HepG2 (cell line): ENCODE measurements around the gene ZMIZ1. TPM values are rescaled to one million over a fixed set of nuclear protein-coding genes. Genes with fewer than 3 reads are reported as not detected.

ENCODE experiments used
- ATAC-seq: fragments of 200-7000 bp; cut with Tn5 transposase; 3 replicates; pipeline ENCODE4 v1.9.1; 2020; ENCODE audit warnings: mild to moderate bottlenecking, moderate library complexity
- BruUV-seq: library from RNA; stranded (reverse); fragments of 400-500 nt; replicated peaks from 2 replicates; lab custom pipeline; 2021; lab: Mats Ljungman, UMichigan
- CTCF ChIA-PET: fragments of 300-600 bp; formaldehyde crosslinking; extraction: SDS; loops from one replicate; lab custom pipeline; 2021; ENCODE audit warnings: low total read pairs, inconsistent platforms, low intra/inter-chr PET ratio; lab: Yijun Ruan, JAX
- POLR2A ChIA-PET: fragments of 350-600 bp; sonication (Branson Sonifier 250); formaldehyde crosslinking; loops from one replicate; lab custom pipeline; 2020; ENCODE audit warnings: antibody characterized with exemption, inconsistent platforms; lab: Yijun Ruan, JAX
- DNase-seq: peaks from one replicate; pipeline ENCODE4 v3.0.0-alpha.2; 2015; ENCODE audit warnings: low spot score
- FAIRE-seq: peaks from 3 replicates; lab custom pipeline; 2011; peaks lifted over from hg19 to GRCh38; lab: Jason Lieb, UNC
- H2AFZ ChIP-seq: one replicate; pipeline ENCODE4 v1.6.1; 2011; ENCODE audit warnings: low read length, inconsistent platforms
- H3K27ac ChIP-seq: fragments of 300-600 bp; 3 replicates; pipeline ENCODE4 v1.8.0; 2011; ENCODE audit warnings: mixed run types, mild to moderate bottlenecking, mixed read lengths, low read length, inconsistent platforms; ENCODE audit not compliant: insufficient read depth; ENCODE audit errors: extremely low read length
- H3K27me3 ChIP-seq, 2 experiments: fragments of 200-600 bp in 1 of 2; 2 replicates in 1 of 2; 3 replicates in 1 of 2; pipeline versions ENCODE4 v1.6.0 to v1.8.0; 2011; ENCODE audit warnings: low read length in 2 of 2, mild to moderate bottlenecking in 2 of 2, moderate library complexity in 2 of 2, inconsistent platforms in 1 of 2; ENCODE audit not compliant: insufficient read depth in 2 of 2, control insufficient read depth in 1 of 2
- H3K36me3 ChIP-seq, 2 experiments: fragments of 200-600 bp in 1 of 2; replicated peaks in 1 of 2; 2 replicates in 1 of 2; 3 replicates in 1 of 2; pipeline versions ENCODE4 v1.5.1 to v1.8.0; 2011; ENCODE audit warnings: low read length in 2 of 2, inconsistent platforms in 1 of 2; ENCODE audit not compliant: insufficient read depth in 2 of 2, control insufficient read depth in 1 of 2
- H3K4me1 ChIP-seq: 2 replicates; pipeline ENCODE4 v1.5.1; 2012; ENCODE audit warnings: low read length, inconsistent platforms; ENCODE audit not compliant: insufficient read depth
- H3K4me2 ChIP-seq: 2 replicates; pipeline ENCODE4 v1.6.0; 2011; ENCODE audit warnings: low read depth, low read length, inconsistent platforms
- H3K4me3 ChIP-seq, 3 experiments: fragments of 200-600 bp in 1 of 3; sonication (generic), shearing (Covaris generic) in 1 of 3; replicated peaks in 1 of 3; 2 replicates each; pipeline ENCODE4 v1.5.1; 2011 to 2016; ENCODE audit warnings: low read length in 3 of 3, inconsistent platforms in 2 of 3, low read depth in 2 of 3, mild to moderate bottlenecking in 2 of 3, control low read depth in 1 of 3, mixed read lengths in 1 of 3; ENCODE audit not compliant: insufficient read depth in 1 of 3
- H3K79me2 ChIP-seq: one replicate; pipeline ENCODE4 v1.6.1; 2011; ENCODE audit warnings: low read length, inconsistent platforms; ENCODE audit not compliant: insufficient read depth
- H3K9ac ChIP-seq: 2 replicates; pipeline ENCODE4 v1.6.0; 2011; ENCODE audit warnings: mild to moderate bottlenecking, low read depth, low read length, inconsistent platforms; ENCODE audit not compliant: insufficient read depth
- H3K9me3 ChIP-seq: 2 replicates; pipeline ENCODE4 v1.5.1; 2012; ENCODE audit warnings: mild to moderate bottlenecking, low read length
- H4K20me1 ChIP-seq: 2 replicates; pipeline ENCODE4 v1.6.0; 2011; ENCODE audit warnings: inconsistent platforms, mild to moderate bottlenecking, low read length, moderate library complexity; ENCODE audit not compliant: insufficient read depth
- ADNP ChIP-seq: sonication (generic); formaldehyde crosslinking; IDR thresholded peaks from 2 replicates; pipeline ENCODE4 v1.4.0; 2020; ENCODE audit warnings: missing genetic modification reagents
- ARNT2 ChIP-seq: sonication (generic); formaldehyde crosslinking; IDR thresholded peaks from 2 replicates; pipeline ENCODE4 v1.8.0; 2022; ENCODE audit warnings: mild to moderate bottlenecking, low read depth, missing genetic modification reagents, moderate library complexity
- CTCF ChIP-seq: sonication (generic); formaldehyde crosslinking; IDR thresholded peaks from 2 replicates; pipeline ENCODE4 v1.5.0; 2020; ENCODE audit warnings: mild to moderate bottlenecking, missing genetic modification reagents, moderate library complexity
- DNMT1 ChIP-seq: sonication (generic); formaldehyde crosslinking; IDR thresholded peaks from 2 replicates; pipeline ENCODE4 v1.5.1; 2020; ENCODE audit warnings: mild to moderate bottlenecking, missing genetic modification reagents
- FOXM1 ChIP-seq: sonication (generic); formaldehyde crosslinking; IDR thresholded peaks from 2 replicates; pipeline ENCODE4 v1.5.0; 2020; ENCODE audit warnings: missing genetic modification reagents
- GLI4 ChIP-seq: sonication (generic); formaldehyde crosslinking; IDR thresholded peaks from 2 replicates; pipeline ENCODE4 v1.5.1; 2020; ENCODE audit warnings: missing genetic modification reagents, mild to moderate bottlenecking, moderate library complexity, borderline replicate concordance
- HIC2 ChIP-seq: sonication (generic); formaldehyde crosslinking; IDR thresholded peaks from 2 replicates; pipeline ENCODE4 v1.9.0; 2022; ENCODE audit warnings: low read depth, missing genetic modification reagents
- KLF13 ChIP-seq: sonication (generic); formaldehyde crosslinking; IDR thresholded peaks from 2 replicates; pipeline ENCODE4 v1.4.0; 2020; ENCODE audit warnings: mild to moderate bottlenecking, missing genetic modification reagents
- RFX5 ChIP-seq: IDR thresholded peaks from 2 replicates; pipeline ENCODE4 v1.6.1; 2011; ENCODE audit warnings: low read depth, low read length, improper control_type of control experiment
- SALL2 ChIP-seq: sonication (generic); formaldehyde crosslinking; IDR thresholded peaks from 2 replicates; pipeline ENCODE4 v1.8.1; 2023; ENCODE audit warnings: mild to moderate bottlenecking, missing genetic modification reagents, inconsistent platforms
- ZNF431 ChIP-seq: sonication (generic); formaldehyde crosslinking; IDR thresholded peaks from 2 replicates; pipeline ENCODE4 v1.9.0; 2022; ENCODE audit warnings: missing genetic modification reagents, low read depth, mild to moderate bottlenecking, borderline replicate concordance
- ZNF572 ChIP-seq: sonication (generic); formaldehyde crosslinking; IDR thresholded peaks from 2 replicates; pipeline ENCODE4 v1.5.1; 2020; ENCODE audit warnings: mild to moderate bottlenecking, missing genetic modification reagents
- WGBS: methylation state at CpG from one replicate; pipeline ENCODE4 v1.1.6; 2017; ENCODE audit warnings: low lambda C conversion rate; 5-methylcytosine and 5-hydroxymethylcytosine counted together
- in situ Hi-C: cut with HindIII; loops from 2 replicates; pipeline ENCODE4 v1.10.0; 2017; ENCODE audit warnings: low pct_unique_long_range_greater_than_20kb; ENCODE audit not compliant: extremely low pct_ligation_motif_present
- intact Hi-C: fragments of 100-400 bp; cut with micrococcal nuclease; formaldehyde crosslinking; loops from one replicate; pipeline ENCODE4 v1.10.0; 2022; ENCODE audit not compliant: unreplicated experiment
- polyA plus RNA-seq, 8 experiments: library from polyadenylated mRNA; depleted of rRNA in 3 of 8; stranded (reverse) in 7 of 8; unstranded in 1 of 8; fragments of >200 nt; fragmentation: Illumina TruSeq in 4 of 8; extraction: Trizol in 4 of 8; gene quantifications; 2 replicates each; pipeline versions ENCODE4 v1.2.1 to v1.2.3, GENCODE V29; 2011 to 2016; ENCODE audit warnings: low read depth in 4 of 8, missing spikeins in 1 of 8, mixed read lengths in 1 of 8; ENCODE audit not compliant: insufficient read depth in 1 of 8
- total RNA-seq, 5 experiments: library from RNA; depleted of rRNA; stranded (reverse); fragments of >200 nt; fragmentation: Illumina TruSeq; extraction: Trizol; gene quantifications; 2 replicates each; pipeline ENCODE4 v1.2.3, GENCODE V29; 2016; ENCODE audit warnings: low read depth in 1 of 5
- TF ChIP-seq, protein P1 (sequence below): sonication (generic); formaldehyde crosslinking; IDR thresholded peaks from 2 replicates; pipeline ENCODE4 v1.4.0; 2020; ENCODE audit warnings: missing genetic modification reagents

The ZMIZ1 gene
- total and polyA plus RNA-seq, 2 of the 13 experiments (the other 11 are each of a cell fraction or from before 2014, with no cell fraction given) = 5.3 to 10.2 TPM

DNA sequence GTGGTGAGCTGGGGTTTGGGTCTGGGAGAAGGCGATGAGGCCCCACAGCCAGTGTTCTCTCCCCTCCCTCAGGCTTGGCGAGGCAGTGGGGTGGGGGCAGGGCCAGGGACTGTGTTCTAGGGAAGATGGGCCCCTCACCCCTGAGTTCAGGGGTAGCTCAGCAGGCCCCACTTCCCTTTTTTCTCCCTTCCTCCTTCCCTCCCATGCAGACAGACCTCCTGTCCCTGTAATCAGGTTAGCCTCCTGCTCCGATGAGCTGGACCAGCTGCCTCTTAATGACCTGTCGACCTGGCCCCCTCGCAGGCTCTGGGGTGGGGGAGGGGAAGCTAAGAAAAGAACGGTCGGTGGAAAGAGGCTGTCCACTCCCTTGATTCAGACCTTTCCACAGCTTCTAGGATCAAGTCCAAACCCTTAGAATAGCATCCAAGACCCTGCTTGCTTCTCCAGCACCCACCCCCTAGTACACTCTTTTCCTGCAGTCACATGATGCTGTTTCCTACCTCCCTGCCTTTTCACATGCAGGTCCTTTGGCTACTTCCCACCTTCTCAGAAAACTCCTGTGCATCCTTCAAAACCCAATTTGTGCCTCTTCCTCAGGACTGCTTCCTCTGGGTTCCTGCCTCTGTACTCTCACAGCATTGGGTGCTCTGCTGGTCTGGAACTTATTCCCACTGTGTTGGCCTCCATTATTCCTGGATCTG lies 64.1 kb downstream of the ZMIZ1 start:
- Histone ChIP-seq H2AFZ (no peak overlapping the region), H3K27ac (no peak overlapping the region), H3K9ac (no peak overlapping the region), H3K79me2 (peaks cover 44% of the 10 kb centered on the region), H3K4me1 (peaks cover 77% of the 10 kb centered on the region), H3K4me3 (no peak overlapping the region), H3K36me3 (peaks cover 22 to 70% of the 10 kb centered on the region in 2 experiments), H3K4me2 (no peak overlapping the region), H4K20me1 (peaks cover 41% of the 10 kb centered on the region), H3K9me3 (no peaks in the 10 kb centered on the region), H3K27me3 (no peaks in the 10 kb centered on the region)
- ChIA-PET CTCF (no interaction called here), POLR2A (no interaction called here)
- no TSS peak for BruUV-seq
- no peak for FAIRE-seq
- 87% methylated on average over 5 of the region's 7 CpGs for WGBS
- in situ Hi-C loops = no loop called here
- intact Hi-C loops = no loop called here
- ATAC-seq = no peak
- DNase-seq = no peak
- TF ChIP-seq HIC2 (CRISPR knock-in tag) (no peak), RFX5 (no peak), CTCF (CRISPR knock-in tag) (no peak), DNMT1 (CRISPR knock-in tag) (no peak), FOXM1 (CRISPR knock-in tag) (no peak), GLI4 (CRISPR knock-in tag) (no peak), KLF13 (CRISPR knock-in tag) (no peak), ADNP (CRISPR knock-in tag) (no peak), ZNF572 (no peak), ARNT2 (CRISPR knock-in tag) (no peak), ZNF431 (CRISPR knock-in tag) (no peak), SALL2 (no peak)
- TF ChIP-seq, protein P1, sequence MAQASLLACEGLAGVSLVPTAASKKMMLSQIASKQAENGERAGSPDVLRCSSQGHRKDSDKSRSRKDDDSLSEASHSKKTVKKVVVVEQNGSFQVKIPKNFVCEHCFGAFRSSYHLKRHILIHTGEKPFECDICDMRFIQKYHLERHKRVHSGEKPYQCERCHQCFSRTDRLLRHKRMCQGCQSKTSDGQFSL (CRISPR knock-in tag) = no peak
- TF ChIP-seq, all 625 proteins: peak for 0
